HFF-Myc (cell line): Measurements from ENCODE around the gene CTNNA3.

Experiments
- DNase-seq: peaks from one replicate; pipeline ENCODE4 v3.0.0-alpha.2; 2011; ENCODE audit warnings: low read depth; ENCODE audit errors: extremely low read depth
- H3K4me3 ChIP-seq: replicated peaks from 2 replicates; pipeline ENCODE4 v1.5.1; 2011; ENCODE audit warnings: low read depth, mild to moderate bottlenecking, control low read depth, low read length
- TF ChIP-seq, protein P1 (sequence below): IDR thresholded peaks from 2 replicates; pipeline ENCODE4 v1.5.1; 2012; ENCODE audit warnings: mild to moderate bottlenecking, low read depth, low read length, control low read depth; ENCODE audit errors: missing control alignments

The CTNNA3 gene

DNA sequence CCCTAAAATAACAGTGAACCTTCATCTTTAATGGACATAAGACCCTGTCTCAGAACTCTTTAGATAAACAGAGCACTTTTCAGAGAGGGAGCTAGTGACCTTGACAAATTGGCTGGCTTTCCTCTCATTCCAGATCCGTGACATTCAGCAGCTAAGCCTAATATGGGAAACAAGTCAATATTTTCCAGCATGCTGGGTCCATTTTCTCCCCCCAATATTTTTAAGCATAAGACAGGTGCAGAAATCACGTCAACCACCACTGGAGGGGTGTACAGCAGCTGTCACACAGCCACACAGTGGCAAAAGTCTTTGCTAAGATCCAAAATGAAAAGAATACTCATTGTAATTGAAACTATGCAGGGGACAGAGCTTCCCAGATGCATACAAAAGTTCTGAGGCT lies 744.1 kb downstream of the CTNNA3 start:
- no peak for DNase-seq
- no peak overlapping the region for H3K4me3 ChIP-seq
- TF ChIP-seq, protein P1, sequence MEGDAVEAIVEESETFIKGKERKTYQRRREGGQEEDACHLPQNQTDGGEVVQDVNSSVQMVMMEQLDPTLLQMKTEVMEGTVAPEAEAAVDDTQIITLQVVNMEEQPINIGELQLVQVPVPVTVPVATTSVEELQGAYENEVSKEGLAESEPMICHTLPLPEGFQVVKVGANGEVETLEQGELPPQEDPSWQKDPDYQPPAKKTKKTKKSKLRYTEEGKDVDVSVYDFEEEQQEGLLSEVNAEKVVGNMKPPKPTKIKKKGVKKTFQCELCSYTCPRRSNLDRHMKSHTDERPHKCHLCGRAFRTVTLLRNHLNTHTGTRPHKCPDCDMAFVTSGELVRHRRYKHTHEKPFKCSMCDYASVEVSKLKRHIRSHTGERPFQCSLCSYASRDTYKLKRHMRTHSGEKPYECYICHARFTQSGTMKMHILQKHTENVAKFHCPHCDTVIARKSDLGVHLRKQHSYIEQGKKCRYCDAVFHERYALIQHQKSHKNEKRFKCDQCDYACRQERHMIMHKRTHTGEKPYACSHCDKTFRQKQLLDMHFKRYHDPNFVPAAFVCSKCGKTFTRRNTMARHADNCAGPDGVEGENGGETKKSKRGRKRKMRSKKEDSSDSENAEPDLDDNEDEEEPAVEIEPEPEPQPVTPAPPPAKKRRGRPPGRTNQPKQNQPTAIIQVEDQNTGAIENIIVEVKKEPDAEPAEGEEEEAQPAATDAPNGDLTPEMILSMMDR = no peak

DNA sequence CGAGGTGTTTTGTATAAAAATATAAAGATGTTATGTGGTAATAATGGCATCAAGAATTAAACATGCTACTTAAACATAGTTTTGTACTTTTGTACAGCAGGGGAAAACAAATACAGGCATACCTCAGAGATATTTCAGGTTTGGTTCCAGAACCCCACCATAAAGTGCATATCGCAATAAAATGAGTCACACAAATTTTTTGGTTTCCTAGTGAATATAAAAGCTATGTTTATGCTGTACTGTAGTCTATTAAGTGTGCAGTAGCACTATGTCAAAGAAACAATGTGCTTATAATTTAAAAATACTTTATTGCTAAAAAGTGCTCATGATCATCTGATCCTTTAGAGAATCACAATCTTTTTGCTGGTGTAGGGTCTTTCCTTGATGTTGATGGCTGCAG lies 752.4 kb downstream of the CTNNA3 start:
- no peak for DNase-seq
- TF ChIP-seq, protein P1 = no peak
- no peak overlapping the region for H3K4me3 ChIP-seq

DNA sequence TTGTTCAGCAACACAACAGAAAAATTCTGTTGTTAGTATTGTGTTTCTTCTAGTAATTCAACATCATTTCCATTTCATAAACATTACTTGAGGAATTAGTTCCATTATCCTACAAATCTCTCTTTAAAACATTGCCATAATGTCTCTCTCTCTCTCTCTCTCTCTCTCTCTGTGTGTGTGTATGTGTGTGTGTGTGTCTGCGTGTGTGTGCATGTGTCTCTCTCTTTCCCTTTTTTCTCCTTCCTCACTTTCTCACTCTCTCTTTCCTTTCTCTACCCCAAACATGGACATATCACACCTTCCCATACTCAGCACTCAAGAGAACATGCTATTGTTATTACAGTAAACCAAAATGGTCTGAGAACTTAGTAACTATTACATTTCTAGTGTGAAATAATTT lies 753.6 kb downstream of the CTNNA3 start:
- no peak for DNase-seq
- no peak overlapping the region for H3K4me3 ChIP-seq
- TF ChIP-seq, protein P1 = no peak

DNA sequence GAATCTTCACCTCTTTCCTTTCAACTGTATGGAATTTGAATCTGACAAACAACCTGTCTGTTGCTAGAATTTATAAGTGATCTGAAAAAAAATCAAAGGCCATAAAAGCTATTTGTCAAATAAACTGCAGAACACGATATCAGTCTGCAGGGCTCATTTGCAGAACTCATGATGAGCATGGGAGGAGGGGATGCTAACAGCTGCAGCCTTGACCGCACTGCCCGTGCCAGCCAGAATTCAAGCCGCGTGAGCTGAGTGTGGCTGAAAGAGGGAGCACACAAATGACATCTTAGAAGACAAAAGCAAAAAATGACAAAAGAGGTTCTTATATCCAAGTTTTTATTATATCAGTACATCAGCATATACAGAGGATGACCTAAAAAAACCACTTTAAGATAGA lies 754.5 kb downstream of the CTNNA3 start:
- TF ChIP-seq, protein P1 = no peak
- no peak overlapping the region for H3K4me3 ChIP-seq
- DNase-seq = no peak

DNA sequence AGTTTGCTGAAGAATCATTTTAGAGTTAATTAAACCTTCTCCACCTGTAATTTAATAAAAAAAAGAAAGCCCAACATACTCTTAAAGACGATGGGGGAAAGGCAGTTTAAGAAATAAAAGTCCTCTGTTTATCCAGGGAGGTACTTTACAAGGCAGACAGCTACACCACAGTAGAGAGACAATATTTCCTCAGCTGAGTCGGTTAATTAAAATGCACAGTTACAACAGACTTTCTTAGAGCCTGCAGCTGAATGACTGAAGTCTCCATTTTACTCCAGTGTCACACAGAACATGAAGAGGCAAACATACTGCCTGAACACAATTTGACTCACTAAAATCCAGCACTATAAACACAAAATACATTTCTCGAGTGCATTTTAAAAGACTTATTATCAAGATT lies 755.0 kb downstream of the CTNNA3 start:
- TF ChIP-seq, protein P1 = no peak
- no peak overlapping the region for H3K4me3 ChIP-seq
- no peak for DNase-seq

DNA sequence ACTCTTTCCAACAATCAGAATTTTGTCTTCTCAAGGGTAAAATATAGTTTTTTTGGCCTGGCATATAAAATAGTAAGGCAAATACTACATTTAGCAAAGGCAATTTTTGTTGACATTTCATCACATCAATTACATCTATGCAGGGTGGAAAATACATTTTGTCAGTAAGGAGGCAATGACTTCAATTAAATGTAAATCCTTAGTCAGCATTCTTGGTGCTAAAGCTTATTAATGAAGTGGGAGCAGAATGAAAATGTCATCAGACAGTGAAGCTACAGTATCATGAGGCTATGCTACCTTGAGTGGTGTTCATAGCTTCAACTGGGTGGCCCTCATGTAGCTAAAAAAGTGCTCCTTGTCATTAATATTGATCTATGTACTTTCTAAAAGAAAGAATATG lies 761.3 kb downstream of the CTNNA3 start:
- TF ChIP-seq, protein P1 = no peak
- DNase-seq = no peak
- H3K4me3 ChIP-seq = no peak overlapping the region

DNA sequence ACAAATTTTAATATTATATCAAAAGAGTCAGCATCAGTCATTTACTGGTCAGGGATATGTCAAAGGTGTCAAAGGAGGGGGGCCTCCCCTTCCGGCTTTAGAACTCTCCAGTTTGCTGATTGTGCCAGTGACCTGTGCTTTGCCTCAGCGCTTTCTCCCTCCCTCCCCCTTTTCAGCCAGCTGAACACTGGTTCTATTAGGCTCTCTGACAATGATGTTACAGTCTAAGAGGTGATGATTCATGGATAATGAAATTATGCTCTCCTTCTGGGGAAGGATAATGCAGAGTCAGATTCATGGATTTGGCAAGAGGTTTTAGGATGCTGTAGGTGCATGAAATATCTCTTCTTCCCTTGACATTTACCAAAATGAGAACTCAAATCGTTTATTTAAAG lies 764.0 kb downstream of the CTNNA3 start:
- TF ChIP-seq, protein P1 = no peak
- no peak for DNase-seq
- H3K4me3 ChIP-seq = no peak overlapping the region
